HG03135 (cell line): ENCODE measurements around the gene RASAL2.
"Not testable (repeated sequence)": the region's sequence is repeated elsewhere in the genome, so short reads cannot be mapped to it uniquely, and the experiment has no call there.

ENCODE experiments used
- ATAC-seq: cut with Tn5 transposase; IDR thresholded peaks from one replicate; pipeline ENCODE4 v1.9.1; 2021; ENCODE audit warnings: mild to moderate bottlenecking, moderate library complexity; ENCODE audit not compliant: unreplicated experiment

The RASAL2 gene

GRCh38 chr1:178109348-178110143 is 15.6 kb downstream of the RASAL2 start:
- ATAC-seq = no peak

GRCh38 chr1:178115260-178115659 is 21.4 kb downstream of the RASAL2 start:
- ATAC-seq = no peak

GRCh38 chr1:178118524-178118923 is 24.6 kb downstream of the RASAL2 start:
- ATAC-seq = no peak

GRCh38 chr1:178119628-178120027 is 25.7 kb downstream of the RASAL2 start:
- ATAC-seq = no peak

- no peak for ATAC-seq
Measured at GRCh38 chr1:178120088-178120487, 26.2 kb downstream of the RASAL2 start.

- not testable (repeated sequence) for ATAC-seq
Measured at GRCh38 chr1:178120520-178121052, 26.7 kb downstream of the RASAL2 start.

GRCh38 chr1:178121883-178122282 is 28.0 kb downstream of the RASAL2 start:
- ATAC-seq = no peak

- no peak for ATAC-seq
Measured at GRCh38 chr1:178122283-178122682, 28.4 kb downstream of the RASAL2 start.

- ATAC-seq = no peak
Measured at GRCh38 chr1:178124115-178124514, 30.2 kb downstream of the RASAL2 start.

- ATAC-seq = no peak
Measured at GRCh38 chr1:178126261-178126660, 32.4 kb downstream of the RASAL2 start.

GRCh38 chr1:178126741-178127185 is 32.9 kb downstream of the RASAL2 start:
- no peak for ATAC-seq

- no peak for ATAC-seq
Measured at GRCh38 chr1:178127482-178128191, 33.7 kb downstream of the RASAL2 start.

GRCh38 chr1:178133239-178133989 is 39.5 kb downstream of the RASAL2 start:
- ATAC-seq = no peak

- ATAC-seq = no peak
Measured at GRCh38 chr1:178134061-178134460, 40.2 kb downstream of the RASAL2 start.

- ATAC-seq = no peak
Measured at GRCh38 chr1:178137238-178137637, 43.3 kb downstream of the RASAL2 start.

- no peak for ATAC-seq
Measured at GRCh38 chr1:178142806-178143205, 48.9 kb downstream of the RASAL2 start.

- no peak for ATAC-seq
Measured at GRCh38 chr1:178143730-178144690, 50.1 kb downstream of the RASAL2 start.

- ATAC-seq = no peak
Measured at GRCh38 chr1:178145605-178146004, 51.7 kb downstream of the RASAL2 start.

GRCh38 chr1:178146436-178146835 is 52.5 kb downstream of the RASAL2 start:
- ATAC-seq = no peak

GRCh38 chr1:178150610-178151009 is 56.7 kb downstream of the RASAL2 start:
- no peak for ATAC-seq
